Breast epithelium (tissue), 4 donors: ENCODE results near the gene HOXD3. TPM values are rescaled to one million over a fixed set of nuclear protein-coding genes. Genes with fewer than 3 reads are reported as not detected.

Experiments used
- DNase-seq, 2 donors: peaks; one replicate each; pipeline ENCODE4 v3.0.0-alpha.2; 2019; ENCODE audit warnings: low spot score in 2 of 2
- H3K27ac ChIP-seq, 2 donors: fragments of 200-600 bp; sonication (generic) in 1 of 2; one replicate each; pipeline ENCODE4 v1.5.1; 2016 to 2019; ENCODE audit warnings: mild to moderate bottlenecking in 1 of 2
- H3K27me3 ChIP-seq, 2 donors: fragments of 200-600 bp; sonication (generic) in 1 of 2; one replicate each; pipeline versions ENCODE4 v1.5.1 to v1.6.0; 2017 to 2019; ENCODE audit warnings: control low read depth in 1 of 2, mild to moderate bottlenecking in 1 of 2
- H3K36me3 ChIP-seq: fragments of 200-600 bp; one replicate; pipeline ENCODE4 v1.5.1; 2019
- H3K4me1 ChIP-seq, 2 donors: fragments of 200-600 bp; sonication (generic); one replicate each; pipeline ENCODE4 v1.5.1; 2016 to 2019; ENCODE audit warnings: control low read depth in 1 of 2
- H3K4me3 ChIP-seq, 3 donors: fragments of 200-600 bp; sonication (generic); 1 replicate in 2 of 3; 2 replicates in 1 of 3; pipeline ENCODE4 v1.5.1; 2016 to 2019; ENCODE audit warnings: mild to moderate bottlenecking in 3 of 3, moderate library complexity in 2 of 3
- H3K9me3 ChIP-seq, 2 donors: fragments of 200-600 bp; sonication (generic) in 1 of 2; one replicate each; pipeline ENCODE4 v1.5.1; 2016 to 2019; ENCODE audit warnings: control low read depth in 1 of 2
- POLR2A ChIP-seq: fragments of 450-650 bp; IDR thresholded peaks from one replicate; pipeline ENCODE4 v1.6.1; 2016; ENCODE audit warnings: antibody characterized with exemption, mild to moderate bottlenecking, moderate library complexity
- POLR2AphosphoS5 ChIP-seq, 3 donors: sonication (generic); formaldehyde crosslinking; IDR thresholded peaks; one replicate each; pipeline ENCODE4 v1.6.1; 2017; ENCODE audit warnings: antibody characterized with exemption in 3 of 3
- intact Hi-C: fragments of 100-400 bp; cut with DNase I; formaldehyde crosslinking; loops from one replicate; pipeline ENCODE4 v1.15.1; 2023; ENCODE audit warnings: low total_unique reads
- total RNA-seq, 3 donors: library from RNA; depleted of rRNA; stranded (reverse); fragments of >200 nt; gene quantifications; one replicate each; pipeline ENCODE4 v1.1.0, GENCODE V29; 2016
- TF ChIP-seq, protein P1 (sequence below), 3 donors: fragments of 450-650 bp; IDR thresholded peaks; one replicate each; pipeline ENCODE4 v1.5.1; 2016 to 2017; ENCODE audit warnings: antibody characterized with exemption in 3 of 3, mild to moderate bottlenecking in 3 of 3, moderate library complexity in 3 of 3

HOXD3 gene
- total RNA-seq, 3 donors from 2014 or later = 4.2 to 14.4 (median 4.8) TPM

DNA sequence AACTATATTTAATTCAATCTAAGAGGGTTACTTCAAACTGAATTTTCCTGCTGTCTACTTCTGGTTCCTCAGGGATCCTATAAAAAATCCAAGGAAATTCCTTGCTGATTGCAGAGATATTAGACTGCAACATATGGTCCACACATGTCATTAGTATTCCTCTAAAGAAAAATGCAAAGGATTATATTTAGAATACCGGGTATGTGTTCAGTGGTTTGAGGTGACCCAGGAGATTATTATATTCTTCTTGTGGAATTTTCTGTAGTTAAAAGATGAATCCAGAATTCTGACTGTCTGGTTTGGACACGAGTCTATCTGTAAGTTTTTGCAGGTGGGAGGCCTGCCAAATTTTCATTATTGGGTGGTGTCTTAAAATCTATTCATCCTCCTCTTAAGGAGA lies 49.6 kb downstream of the HOXD3 start:
- H3K27me3 ChIP-seq = peaks cover 0 to 6% of the 10 kb centered on the region in 2 donors
- H3K27ac ChIP-seq = no peak overlapping the region
- no peaks in the 10 kb centered on the region for H3K36me3 ChIP-seq
- DNase-seq = no peak
- TF ChIP-seq POLR2AphosphoS5 (IDR thresholded peaks at IDR 0.05) (no peak), POLR2A (no peak)
- TF ChIP-seq, protein P1, sequence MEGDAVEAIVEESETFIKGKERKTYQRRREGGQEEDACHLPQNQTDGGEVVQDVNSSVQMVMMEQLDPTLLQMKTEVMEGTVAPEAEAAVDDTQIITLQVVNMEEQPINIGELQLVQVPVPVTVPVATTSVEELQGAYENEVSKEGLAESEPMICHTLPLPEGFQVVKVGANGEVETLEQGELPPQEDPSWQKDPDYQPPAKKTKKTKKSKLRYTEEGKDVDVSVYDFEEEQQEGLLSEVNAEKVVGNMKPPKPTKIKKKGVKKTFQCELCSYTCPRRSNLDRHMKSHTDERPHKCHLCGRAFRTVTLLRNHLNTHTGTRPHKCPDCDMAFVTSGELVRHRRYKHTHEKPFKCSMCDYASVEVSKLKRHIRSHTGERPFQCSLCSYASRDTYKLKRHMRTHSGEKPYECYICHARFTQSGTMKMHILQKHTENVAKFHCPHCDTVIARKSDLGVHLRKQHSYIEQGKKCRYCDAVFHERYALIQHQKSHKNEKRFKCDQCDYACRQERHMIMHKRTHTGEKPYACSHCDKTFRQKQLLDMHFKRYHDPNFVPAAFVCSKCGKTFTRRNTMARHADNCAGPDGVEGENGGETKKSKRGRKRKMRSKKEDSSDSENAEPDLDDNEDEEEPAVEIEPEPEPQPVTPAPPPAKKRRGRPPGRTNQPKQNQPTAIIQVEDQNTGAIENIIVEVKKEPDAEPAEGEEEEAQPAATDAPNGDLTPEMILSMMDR (IDR thresholded peaks at IDR 0.05) = no peak
- intact Hi-C loops = no loop called here
- no peaks in the 10 kb centered on the region for H3K4me1 ChIP-seq
- no peak overlapping the region for H3K4me3 ChIP-seq
- H3K9me3 ChIP-seq = no peaks in the 10 kb centered on the region

DNA sequence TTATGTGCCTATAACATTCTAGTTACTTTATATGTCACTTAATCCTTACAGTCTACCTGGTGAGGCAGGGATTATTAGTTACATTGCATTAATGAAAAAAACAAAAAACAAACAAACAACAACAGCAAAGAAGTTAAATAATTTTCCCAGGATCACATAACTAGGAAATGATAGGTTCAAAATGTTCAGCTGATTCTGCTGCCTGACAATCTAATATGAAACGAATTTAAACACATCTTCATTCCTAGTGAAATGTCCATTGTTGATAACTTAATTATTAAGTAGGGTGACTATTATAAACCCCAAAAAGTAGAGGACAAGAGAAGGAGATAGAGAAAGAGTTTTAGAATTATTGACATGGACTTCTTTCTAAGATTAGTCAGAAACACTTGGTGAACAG lies 54.0 kb downstream of the HOXD3 start:
- H3K27me3 ChIP-seq = no peaks in the 10 kb centered on the region
- DNase-seq = no peak
- no peak overlapping the region for H3K27ac ChIP-seq
- H3K4me1 ChIP-seq = no peaks in the 10 kb centered on the region
- no peaks in the 10 kb centered on the region for H3K9me3 ChIP-seq
- H3K36me3 ChIP-seq = no peaks in the 10 kb centered on the region
- no peak overlapping the region for H3K4me3 ChIP-seq
- intact Hi-C loops = no loop called here
- no peak for TF ChIP-seq POLR2AphosphoS5 (IDR thresholded peaks at IDR 0.05)
- TF ChIP-seq, protein P1 (IDR thresholded peaks at IDR 0.05) = no peak
- no peak for TF ChIP-seq POLR2A

DNA sequence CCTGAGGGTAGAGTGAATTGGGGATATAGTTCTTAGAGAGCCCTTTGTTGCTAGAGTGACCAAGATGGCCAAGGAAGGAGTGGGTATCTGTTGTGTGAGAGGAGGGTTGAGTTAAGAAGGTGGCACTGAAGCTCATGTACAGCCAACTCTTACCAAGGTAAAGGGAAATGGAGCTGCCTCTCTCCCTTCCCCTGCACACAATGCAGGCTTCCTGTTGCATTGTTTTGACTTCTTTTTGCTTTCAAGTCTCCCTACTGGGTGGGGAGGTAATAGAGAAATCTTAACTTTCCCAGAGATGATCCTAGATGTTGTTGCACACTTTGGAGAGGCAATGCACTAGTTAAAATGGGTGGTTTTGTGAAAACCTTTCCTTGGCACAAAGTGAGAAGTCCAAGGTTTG lies 55.2 kb downstream of the HOXD3 start:
- no peaks in the 10 kb centered on the region for H3K9me3 ChIP-seq
- TF ChIP-seq POLR2AphosphoS5 (IDR thresholded peaks at IDR 0.05) (no peak), POLR2A (no peak)
- TF ChIP-seq, protein P1 (IDR thresholded peaks at IDR 0.05) = no peak
- no peak overlapping the region for H3K4me3 ChIP-seq
- intact Hi-C loops = no loop called here
- H3K27ac ChIP-seq = no peak overlapping the region
- no peaks in the 10 kb centered on the region for H3K4me1 ChIP-seq
- no peaks in the 10 kb centered on the region for H3K27me3 ChIP-seq
- H3K36me3 ChIP-seq = no peaks in the 10 kb centered on the region
- DNase-seq = no peak

DNA sequence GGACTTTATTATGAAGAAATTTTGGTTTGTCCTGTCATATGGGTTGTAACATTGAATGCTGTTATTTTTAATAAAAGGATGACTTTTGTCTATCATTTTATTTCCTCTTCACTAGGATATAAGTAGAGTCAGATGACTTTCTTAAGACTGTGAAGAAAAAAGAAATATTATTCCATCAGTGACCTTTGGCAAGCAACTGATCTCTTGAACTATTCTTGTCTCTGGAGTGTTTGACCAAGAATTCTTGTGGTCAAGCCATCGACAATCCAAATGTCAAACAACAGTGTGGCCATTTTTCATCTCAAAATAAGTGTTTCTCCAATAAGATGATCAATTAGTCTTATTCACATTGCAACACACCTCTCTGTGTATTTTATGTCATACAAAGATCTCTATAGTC lies 56.3 kb downstream of the HOXD3 start:
- Histone ChIP-seq H3K9me3 (no peaks in the 10 kb centered on the region), H3K27ac (no peak overlapping the region), H3K27me3 (no peaks in the 10 kb centered on the region), H3K4me1 (no peaks in the 10 kb centered on the region), H3K4me3 (no peak overlapping the region), H3K36me3 (no peaks in the 10 kb centered on the region)
- TF ChIP-seq, protein P1 (IDR thresholded peaks at IDR 0.05) = no peak
- TF ChIP-seq POLR2A = no peak
- TF ChIP-seq POLR2AphosphoS5 (IDR thresholded peaks at IDR 0.05) = no peak
- intact Hi-C loops = no loop called here
- no peak for DNase-seq

Other genes starting within 250 kb of the HOXD3 start
- 10 to 100 TPM; 20.0 to 30.3 (median 23.8) TPM for gene LNPK, start 155.0 kb upstream of the HOXD3 start, total RNA-seq
- not detected for gene EVX2, start 73.3 kb upstream of the HOXD3 start, total RNA-seq
- gene HOXD13, start 64.6 kb upstream of the HOXD3 start, total RNA-seq = not detected
- not detected for gene HOXD12, start 57.5 kb upstream of the HOXD3 start, total RNA-seq
- under 1 TPM in 1 of 3 donors, not detected in 2; 0.66 TPM for gene HOXD11, start 50.0 kb upstream of the HOXD3 start, total RNA-seq
- gene HOXD10, start 40.5 kb upstream of the HOXD3 start, total RNA-seq = 1 to 10 TPM in 2 of 3 donors, not detected in 1; 1.6 to 5.2 TPM
- gene HOXD9, start 34.6 kb upstream of the HOXD3 start, total RNA-seq = 10 to 100 TPM in 1 of 3 donors, 1 to 10 TPM in 2; 2.4 to 17.0 (median 2.8) TPM
- 10 to 100 TPM; 10.5 to 36.1 (median 13.8) TPM for gene HOXD8, start 27.6 kb upstream of the HOXD3 start, total RNA-seq
- gene HOXD4, start 5.8 kb upstream of the HOXD3 start, total RNA-seq = 1 to 10 TPM; 1.9 to 5.8 (median 5.6) TPM
- 1 to 10 TPM in 1 of 3 donors, under 1 TPM in 2; 0.15 to 1.3 (median 0.64) TPM for gene HOXD1, start 31.4 kb downstream of the HOXD3 start, total RNA-seq
- gene MTX2, start 112.1 kb downstream of the HOXD3 start, total RNA-seq = 10 to 100 TPM; 19.7 to 27.2 (median 23.6) TPM